PC-9 (cell line): ENCODE data around the gene SLC22A25. TPM values are rescaled to one million over a fixed set of nuclear protein-coding genes. Genes with fewer than 3 reads are reported as not detected.

ENCODE experiments used
- BruUV-seq: library from RNA; stranded (reverse); fragments of 400-500 nt; replicated peaks from 2 replicates; lab custom pipeline; 2021; lab: Mats Ljungman, UMichigan
- CTCF ChIA-PET: fragments of 300-600 bp; sonication (Branson Sonifier 250); formaldehyde crosslinking; loops from one replicate; lab custom pipeline; 2022; ENCODE audit warnings: antibody characterized with exemption; lab: Charles Lee
- POLR2A ChIA-PET: fragments of 300-600 bp; sonication (Branson Sonifier 250); formaldehyde crosslinking; loops from one replicate; lab custom pipeline; 2022; ENCODE audit warnings: antibody characterized with exemption; ENCODE audit not compliant: unreplicated experiment; lab: Charles Lee
- DNase-seq, 2 experiments: peaks; one replicate each; pipeline versions ENCODE4 v3.0.0 to v3.0.0-alpha.2; 2015 to 2022; ENCODE audit warnings: mixed read lengths in 1 of 2
- H2AFZ ChIP-seq: fragments of 200-600 bp; sonication (generic); 2 replicates; pipeline ENCODE4 v1.8.1; 2017; ENCODE audit warnings: antibody characterized with exemption
- H3F3A ChIP-seq: fragments of 200-600 bp; sonication (generic); 2 replicates; pipeline ENCODE4 v1.8.1; 2017; ENCODE audit warnings: antibody characterized with exemption, mild to moderate bottlenecking, low read depth; ENCODE audit not compliant: insufficient read depth
- H3K27ac ChIP-seq: fragments of 200-600 bp; sonication (generic); 2 replicates; pipeline ENCODE4 v1.6.1; 2016; ENCODE audit warnings: mixed run types
- H3K27me3 ChIP-seq: fragments of 200-600 bp; sonication (generic); 2 replicates; pipeline ENCODE4 v1.6.1; 2016; ENCODE audit warnings: low read depth, mixed run types; ENCODE audit not compliant: insufficient read depth
- H3K36me3 ChIP-seq: fragments of 200-600 bp; sonication (generic); 2 replicates; pipeline ENCODE4 v1.6.1; 2016; ENCODE audit warnings: low read depth, mixed run types
- H3K4me1 ChIP-seq: fragments of 200-600 bp; sonication (generic); replicated peaks from 2 replicates; pipeline ENCODE4 v1.6.1; 2016; ENCODE audit warnings: mixed run types; ENCODE audit not compliant: insufficient read depth
- H3K4me2 ChIP-seq: fragments of 200-600 bp; sonication (generic); 2 replicates; pipeline ENCODE4 v1.6.1; 2017; ENCODE audit warnings: mixed run types
- H3K4me3 ChIP-seq: fragments of 200-600 bp; sonication (generic); 2 replicates; pipeline ENCODE4 v1.6.1; 2016; ENCODE audit warnings: mixed run types
- H3K79me2 ChIP-seq: fragments of 200-600 bp; sonication (generic); 2 replicates; pipeline ENCODE4 v1.6.1; 2017; ENCODE audit warnings: low read depth, mixed run types
- H3K9me2 ChIP-seq: fragments of 200-600 bp; sonication (generic); 2 replicates; pipeline ENCODE4 v1.8.1; 2017; ENCODE audit warnings: mild to moderate bottlenecking; ENCODE audit not compliant: insufficient read depth
- H3K9me3 ChIP-seq: fragments of 200-600 bp; sonication (generic); 2 replicates; pipeline ENCODE4 v1.8.1; 2016; ENCODE audit warnings: low read depth; ENCODE audit not compliant: insufficient read depth
- H4K20me1 ChIP-seq: fragments of 200-600 bp; sonication (generic); 2 replicates; pipeline ENCODE4 v1.8.1; 2017; ENCODE audit not compliant: insufficient read depth
- CTCF ChIP-seq: fragments of 200-600 bp; sonication (generic); conservative IDR thresholded peaks from 2 replicates; pipeline ENCODE4 v1.6.1; 2017; ENCODE audit warnings: mixed run types, antibody characterized with exemption, mild to moderate bottlenecking, moderate library complexity
- EZH2 ChIP-seq: fragments of 200-600 bp; sonication (generic); IDR thresholded peaks from 2 replicates; pipeline ENCODE4 v1.8.0; 2017; ENCODE audit warnings: antibody characterized with exemption, low read depth
- intact Hi-C: fragments of 100-400 bp; cut with micrococcal nuclease; formaldehyde crosslinking; loops from one replicate; pipeline ENCODE4 v1.10.0; 2022; ENCODE audit not compliant: unreplicated experiment
- total RNA-seq: library from RNA; stranded (reverse); gene quantifications from 2 replicates; pipeline ENCODE4 v1.2.3, GENCODE V29; 2021

SLC22A25 gene
- total RNA-seq, 1 experiment from 2014 or later = not detected

GRCh38 chr11:63227521-63228107 is 15.8 kb downstream of the SLC22A25 start:
- H3K27ac ChIP-seq = no peak overlapping the region
- H3K9me2 ChIP-seq = no peaks in the 10 kb centered on the region
- ChIA-PET CTCF (no interaction called here), POLR2A (no interaction called here)
- H3K9me3 ChIP-seq = no peaks in the 10 kb centered on the region
- H3K27me3 ChIP-seq = peaks cover 10% of the 10 kb centered on the region; the same call in 1 of the 2 replicates
- no peak for DNase-seq
- H3K79me2 ChIP-seq = no peaks in the 10 kb centered on the region
- no peak overlapping the region for H3K4me3 ChIP-seq
- no TSS peak for BruUV-seq
- H3K4me2 ChIP-seq = no peak overlapping the region
- no peaks in the 10 kb centered on the region for H3K4me1 ChIP-seq
- H3K36me3 ChIP-seq = no peaks in the 10 kb centered on the region
- intact Hi-C loops = no loop called here
- H4K20me1 ChIP-seq = no peaks in the 10 kb centered on the region
- H2AFZ ChIP-seq = no peak overlapping the region
- H3F3A ChIP-seq = no peaks in the 10 kb centered on the region
- TF ChIP-seq CTCF (no peak), EZH2 (no peak)

GRCh38 chr11:63226488-63227114 is 16.8 kb downstream of the SLC22A25 start:
- Histone ChIP-seq H2AFZ (no peak overlapping the region), H3K27me3 (peaks cover 10% of the 10 kb centered on the region; the same call in 1 of the 2 replicates), H3K9me2 (no peaks in the 10 kb centered on the region), H3K36me3 (no peaks in the 10 kb centered on the region), H3K4me3 (no peak overlapping the region), H3K27ac (no peak overlapping the region), H4K20me1 (no peaks in the 10 kb centered on the region), H3K79me2 (no peaks in the 10 kb centered on the region), H3K4me1 (no peaks in the 10 kb centered on the region), H3F3A (no peaks in the 10 kb centered on the region), H3K4me2 (no peak overlapping the region), H3K9me3 (no peaks in the 10 kb centered on the region)
- TF ChIP-seq CTCF = no peak
- no peak for TF ChIP-seq EZH2
- intact Hi-C loops = no loop called here
- ChIA-PET CTCF (no interaction called here), POLR2A (interaction anchor here (0.6 kb wide), 1 partner anchor 845 kb away, joined by 6 read pairs; no protein-coding TSS in a partner anchor)
- no TSS peak for BruUV-seq
- no peak for DNase-seq

GRCh38 chr11:63214093-63214492 is 29.3 kb downstream of the SLC22A25 start:
- H3K79me2 ChIP-seq = no peaks in the 10 kb centered on the region
- intact Hi-C loops = loop anchor here (5.0 kb wide), 1 partner anchor 182 kb away; no protein-coding TSS in a partner anchor
- H3K4me3 ChIP-seq = no peak overlapping the region
- H2AFZ ChIP-seq = no peak overlapping the region
- BruUV-seq = no TSS peak
- H3K27me3 ChIP-seq = peaks cover 22% of the 10 kb centered on the region; the same call in 1 of the 2 replicates
- H3K36me3 ChIP-seq = no peaks in the 10 kb centered on the region
- no peak overlapping the region for H3K4me2 ChIP-seq
- POLR2A ChIA-PET = no interaction called here
- CTCF ChIA-PET = no interaction called here
- H3K9me3 ChIP-seq = no peaks in the 10 kb centered on the region
- H3F3A ChIP-seq = no peaks in the 10 kb centered on the region
- no peaks in the 10 kb centered on the region for H3K9me2 ChIP-seq
- no peak for DNase-seq
- TF ChIP-seq CTCF = no peak
- no peaks in the 10 kb centered on the region for H4K20me1 ChIP-seq
- no peaks in the 10 kb centered on the region for H3K4me1 ChIP-seq
- no peak overlapping the region for H3K27ac ChIP-seq
